SK-N-SH (cell line): ENCODE measurements around the gene SLC22A4. TPM values are rescaled to one million over a fixed set of nuclear protein-coding genes. Genes with fewer than 3 reads are reported as not detected.

ENCODE experiments used
- CTCF ChIA-PET: fragments of 300-600, 350-600 bp; formaldehyde crosslinking; extraction: SDS; loops from one replicate; lab custom pipeline; 2021; lab: Yijun Ruan, JAX
- POLR2A ChIA-PET: fragments of 350-600 bp; sonication (Branson Sonifier 250); formaldehyde crosslinking; extraction: SDS; loops from one replicate; lab custom pipeline; 2020; ENCODE audit warnings: antibody characterized with exemption, inconsistent platforms; lab: Yijun Ruan, JAX
- DNase-seq: peaks from one replicate; pipeline ENCODE4 v3.0.0; 2012
- H2AFZ ChIP-seq: fragments of 200-600 bp; sonication (generic); 2 replicates; pipeline ENCODE4 v1.8.1; 2016; ENCODE audit warnings: antibody characterized with exemption, mild to moderate bottlenecking, low read depth
- H3F3A ChIP-seq: fragments of 200-600 bp; sonication (generic); replicated peaks from 2 replicates; pipeline ENCODE3; 2016; ENCODE audit warnings: antibody characterized with exemption, mild to moderate bottlenecking; ENCODE audit not compliant: insufficient read depth
- H3K27ac ChIP-seq, 2 experiments: fragments of 200-500 bp in 1 of 2; fragments of 200-600 bp in 1 of 2; sonication (Bioruptor generic) in 1 of 2; sonication (generic), shearing (Covaris generic) in 1 of 2; 2 replicates each; pipeline versions ENCODE4 v1.5.1 to v1.6.1; 2014 to 2016; ENCODE audit warnings: low read depth in 2 of 2, inconsistent platforms in 1 of 2, low read length in 1 of 2, mild to moderate bottlenecking in 1 of 2, mixed read lengths in 1 of 2
- H3K27me3 ChIP-seq: fragments of 200-600 bp; sonication (generic), shearing (Covaris generic); 2 replicates; pipeline ENCODE4 v1.6.1; 2016; ENCODE audit warnings: mixed run types; ENCODE audit not compliant: insufficient read depth
- H3K36me3 ChIP-seq, 2 experiments: fragments of 200-500 bp in 1 of 2; fragments of 200-600 bp in 1 of 2; sonication (Bioruptor generic) in 1 of 2; sonication (generic) in 1 of 2; replicated peaks in 1 of 2; 2 replicates each; pipeline versions ENCODE3 to v1.5.1; 2014 to 2016; ENCODE audit warnings: low read length in 1 of 2, mild to moderate bottlenecking in 1 of 2; ENCODE audit not compliant: insufficient read depth in 2 of 2, control insufficient read depth in 1 of 2
- H3K4me1 ChIP-seq, 2 experiments: fragments of 200-500 bp in 1 of 2; fragments of 200-600 bp in 1 of 2; sonication (Bioruptor generic) in 1 of 2; sonication (generic), shearing (Covaris generic) in 1 of 2; 2 replicates each; pipeline versions ENCODE4 v1.5.1 to v1.6.1; 2014 to 2016; ENCODE audit warnings: low read depth in 1 of 2, low read length in 1 of 2, mixed run types in 1 of 2; ENCODE audit not compliant: insufficient read depth in 2 of 2, control insufficient read depth in 1 of 2
- H3K4me2 ChIP-seq: fragments of 200-600 bp; sonication (generic), shearing (Covaris generic); 2 replicates; pipeline ENCODE4 v1.6.1; 2017; ENCODE audit warnings: mixed run types
- H3K4me3 ChIP-seq, 2 experiments: fragments of 200-500 bp in 1 of 2; fragments of 200-600 bp in 1 of 2; sonication (Bioruptor generic) in 1 of 2; sonication (generic), shearing (Covaris generic) in 1 of 2; 2 replicates each; pipeline versions ENCODE4 v1.5.1 to v1.8.1; 2014 to 2016; ENCODE audit warnings: low read depth in 2 of 2, inconsistent platforms in 1 of 2, low read length in 1 of 2, mild to moderate bottlenecking in 1 of 2, mixed read lengths in 1 of 2, moderate library complexity in 1 of 2
- H3K79me2 ChIP-seq: fragments of 200-600 bp; sonication (generic); 2 replicates; pipeline ENCODE4 v1.8.1; 2017; ENCODE audit warnings: mild to moderate bottlenecking; ENCODE audit not compliant: insufficient read depth
- H3K9ac ChIP-seq: fragments of 200-600 bp; sonication (generic); 2 replicates; pipeline ENCODE4 v1.6.1; 2017; ENCODE audit warnings: mixed run types
- H3K9me2 ChIP-seq: fragments of 200-600 bp; sonication (generic); 2 replicates; pipeline ENCODE4 v1.6.1; 2017; ENCODE audit warnings: mixed run types
- H3K9me3 ChIP-seq: fragments of 200-600 bp; sonication (generic); 2 replicates; pipeline ENCODE4 v1.6.1; 2017; ENCODE audit warnings: mixed run types, mild to moderate bottlenecking, moderate library complexity
- H4K20me1 ChIP-seq: fragments of 200-600 bp; sonication (generic); 2 replicates; pipeline ENCODE4 v1.6.1; 2017; ENCODE audit warnings: mild to moderate bottlenecking, mixed run types; ENCODE audit not compliant: insufficient read depth
- CHD2 ChIP-seq: fragments of 150-350 bp; IDR thresholded peaks from 2 replicates; pipeline ENCODE4 v1.6.1; 2018; ENCODE audit warnings: low read length; ENCODE audit not compliant: partially characterized antibody
- FOXJ3 ChIP-seq: sonication (generic); formaldehyde crosslinking; IDR thresholded peaks from 2 replicates; pipeline ENCODE4 v1.5.1; 2020; ENCODE audit warnings: mild to moderate bottlenecking, missing genetic modification reagents
- FOXM1 ChIP-seq: IDR thresholded peaks from 2 replicates; pipeline ENCODE4 v1.4.0; 2012; ENCODE audit warnings: low read depth, mild to moderate bottlenecking
- GABPA ChIP-seq: IDR thresholded peaks from 2 replicates; pipeline ENCODE4 v1.4.0; 2012; ENCODE audit warnings: low read depth, mild to moderate bottlenecking
- JUND ChIP-seq: IDR thresholded peaks from 2 replicates; pipeline ENCODE4 v1.4.0; 2012
- MEF2A ChIP-seq: IDR thresholded peaks from 2 replicates; pipeline ENCODE4 v1.4.0; 2012; ENCODE audit warnings: low read depth, borderline replicate concordance
- MXI1 ChIP-seq: IDR thresholded peaks from 2 replicates; pipeline ENCODE4 v1.6.1; 2012; ENCODE audit warnings: mild to moderate bottlenecking, low read depth, low read length, improper control_type of control experiment
- NRF1 ChIP-seq: IDR thresholded peaks from 2 replicates; pipeline ENCODE4 v1.6.1; 2012; ENCODE audit warnings: low read depth, mild to moderate bottlenecking, low read length
- POLR2AphosphoS5 ChIP-seq: IDR thresholded peaks from 2 replicates; pipeline ENCODE4 v1.6.1; 2012; ENCODE audit warnings: low read depth, low read length
- RAD21 ChIP-seq: IDR thresholded peaks from 2 replicates; pipeline ENCODE4 v1.6.1; 2012; ENCODE audit warnings: mild to moderate bottlenecking, low read length
- RFX5 ChIP-seq: IDR thresholded peaks from 2 replicates; pipeline ENCODE4 v1.6.1; 2012; ENCODE audit warnings: mild to moderate bottlenecking, improper control_type of control experiment, low read length
- SIN3A ChIP-seq: IDR thresholded peaks from 2 replicates; pipeline ENCODE4 v1.6.1; 2012; ENCODE audit warnings: low read depth, mild to moderate bottlenecking, low read length, moderate library complexity, borderline replicate concordance
- TCF12 ChIP-seq: IDR thresholded peaks from 2 replicates; pipeline ENCODE4 v1.4.0; 2012
- TEAD4 ChIP-seq: IDR thresholded peaks from 2 replicates; pipeline ENCODE4 v1.4.0; 2012; ENCODE audit warnings: mild to moderate bottlenecking, borderline replicate concordance; ENCODE audit not compliant: insufficient read depth
- YY1 ChIP-seq: IDR thresholded peaks from 2 replicates; pipeline ENCODE4 v1.4.0; 2012; ENCODE audit warnings: low read depth, mild to moderate bottlenecking
- ZBTB33 ChIP-seq: IDR thresholded peaks from 2 replicates; pipeline ENCODE4 v1.4.0; 2012; ENCODE audit warnings: low read depth, borderline replicate concordance
- WGBS: methylation state at CpG from one replicate; pipeline ENCODE4 v1.1.6; 2017; ENCODE audit warnings: low lambda C conversion rate; 5-methylcytosine and 5-hydroxymethylcytosine counted together
- polyA plus RNA-seq, 3 experiments: library from polyadenylated mRNA; depleted of rRNA; stranded (reverse); fragments of >200 nt; gene quantifications; 2 replicates each; pipeline ENCODE4 v1.2.3, GENCODE V29; 2012
- TF ChIP-seq, protein P1 (sequence below): IDR thresholded peaks from 2 replicates; pipeline ENCODE4 v1.6.1; 2012; ENCODE audit warnings: mild to moderate bottlenecking, low read depth, low read length, moderate library complexity
- TF ChIP-seq, protein P2 (sequence below): IDR thresholded peaks from 2 replicates; pipeline ENCODE4 v1.4.0; 2012; ENCODE audit warnings: low read depth, borderline replicate concordance
- TF ChIP-seq, protein P3 (sequence below): fragments of 150-350 bp; IDR thresholded peaks from 2 replicates; pipeline ENCODE4 v1.6.1; 2016; ENCODE audit warnings: mild to moderate bottlenecking, low read depth, low read length
- TF ChIP-seq, protein P4 (sequence below): IDR thresholded peaks from 2 replicates; pipeline ENCODE4 v1.4.0; 2012; ENCODE audit warnings: low read depth

SLC22A4 gene
- polyA plus RNA-seq, 1 of the 3 experiments (the other 2 are of a cell fraction), result 3.3 TPM

DNA sequence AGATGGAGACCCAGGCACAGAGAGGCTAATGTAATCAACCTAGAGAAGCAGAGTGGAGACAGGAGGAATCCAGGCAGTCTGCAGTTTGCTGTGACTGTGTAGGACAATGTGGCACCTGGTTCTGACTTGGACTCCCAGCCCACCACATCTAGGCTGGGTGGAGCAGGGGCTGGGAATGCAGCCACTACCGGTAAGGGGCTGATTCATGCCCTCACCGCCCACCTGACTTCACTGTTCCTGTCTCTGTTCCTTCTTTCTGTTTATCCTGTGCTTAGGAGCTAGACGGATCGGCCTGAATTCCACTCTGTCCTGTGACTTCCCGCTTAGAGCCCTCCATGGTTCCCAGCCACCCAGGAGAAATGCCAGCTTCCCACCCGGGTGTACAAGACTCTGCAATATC lies 34.1 kb upstream of the SLC22A4 start:
- peaks cover 30% of the 10 kb centered on the region for H3K79me2 ChIP-seq
- H3F3A ChIP-seq, result peaks cover 13% of the 10 kb centered on the region
- H2AFZ ChIP-seq, result no peak overlapping the region
- H3K4me1 ChIP-seq, result peaks cover 39 to 70% of the 10 kb centered on the region in 2 experiments
- H3K27ac ChIP-seq, result peak overlapping the region; percentile 91 to 98
- TF ChIP-seq YY1 (no peak), SIN3A (no peak), JUND (no peak), CHD2 (no peak), ZBTB33 (no peak), NRF1 (no peak), GABPA (no peak), TCF12 (no peak), RFX5 (no peak), MEF2A (no peak), FOXM1 (no peak), MXI1 (no peak), RAD21 (no peak), FOXJ3 (CRISPR knock-in tag) (no peak), TEAD4 (no peak), POLR2AphosphoS5 (no peak)
- TF ChIP-seq, protein P1, sequence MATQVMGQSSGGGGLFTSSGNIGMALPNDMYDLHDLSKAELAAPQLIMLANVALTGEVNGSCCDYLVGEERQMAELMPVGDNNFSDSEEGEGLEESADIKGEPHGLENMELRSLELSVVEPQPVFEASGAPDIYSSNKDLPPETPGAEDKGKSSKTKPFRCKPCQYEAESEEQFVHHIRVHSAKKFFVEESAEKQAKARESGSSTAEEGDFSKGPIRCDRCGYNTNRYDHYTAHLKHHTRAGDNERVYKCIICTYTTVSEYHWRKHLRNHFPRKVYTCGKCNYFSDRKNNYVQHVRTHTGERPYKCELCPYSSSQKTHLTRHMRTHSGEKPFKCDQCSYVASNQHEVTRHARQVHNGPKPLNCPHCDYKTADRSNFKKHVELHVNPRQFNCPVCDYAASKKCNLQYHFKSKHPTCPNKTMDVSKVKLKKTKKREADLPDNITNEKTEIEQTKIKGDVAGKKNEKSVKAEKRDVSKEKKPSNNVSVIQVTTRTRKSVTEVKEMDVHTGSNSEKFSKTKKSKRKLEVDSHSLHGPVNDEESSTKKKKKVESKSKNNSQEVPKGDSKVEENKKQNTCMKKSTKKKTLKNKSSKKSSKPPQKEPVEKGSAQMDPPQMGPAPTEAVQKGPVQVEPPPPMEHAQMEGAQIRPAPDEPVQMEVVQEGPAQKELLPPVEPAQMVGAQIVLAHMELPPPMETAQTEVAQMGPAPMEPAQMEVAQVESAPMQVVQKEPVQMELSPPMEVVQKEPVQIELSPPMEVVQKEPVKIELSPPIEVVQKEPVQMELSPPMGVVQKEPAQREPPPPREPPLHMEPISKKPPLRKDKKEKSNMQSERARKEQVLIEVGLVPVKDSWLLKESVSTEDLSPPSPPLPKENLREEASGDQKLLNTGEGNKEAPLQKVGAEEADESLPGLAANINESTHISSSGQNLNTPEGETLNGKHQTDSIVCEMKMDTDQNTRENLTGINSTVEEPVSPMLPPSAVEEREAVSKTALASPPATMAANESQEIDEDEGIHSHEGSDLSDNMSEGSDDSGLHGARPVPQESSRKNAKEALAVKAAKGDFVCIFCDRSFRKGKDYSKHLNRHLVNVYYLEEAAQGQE, result no peak
- TF ChIP-seq, protein P2, sequence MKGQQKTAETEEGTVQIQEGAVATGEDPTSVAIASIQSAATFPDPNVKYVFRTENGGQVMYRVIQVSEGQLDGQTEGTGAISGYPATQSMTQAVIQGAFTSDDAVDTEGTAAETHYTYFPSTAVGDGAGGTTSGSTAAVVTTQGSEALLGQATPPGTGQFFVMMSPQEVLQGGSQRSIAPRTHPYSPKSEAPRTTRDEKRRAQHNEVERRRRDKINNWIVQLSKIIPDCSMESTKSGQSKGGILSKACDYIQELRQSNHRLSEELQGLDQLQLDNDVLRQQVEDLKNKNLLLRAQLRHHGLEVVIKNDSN, result no peak
- TF ChIP-seq, protein P3, sequence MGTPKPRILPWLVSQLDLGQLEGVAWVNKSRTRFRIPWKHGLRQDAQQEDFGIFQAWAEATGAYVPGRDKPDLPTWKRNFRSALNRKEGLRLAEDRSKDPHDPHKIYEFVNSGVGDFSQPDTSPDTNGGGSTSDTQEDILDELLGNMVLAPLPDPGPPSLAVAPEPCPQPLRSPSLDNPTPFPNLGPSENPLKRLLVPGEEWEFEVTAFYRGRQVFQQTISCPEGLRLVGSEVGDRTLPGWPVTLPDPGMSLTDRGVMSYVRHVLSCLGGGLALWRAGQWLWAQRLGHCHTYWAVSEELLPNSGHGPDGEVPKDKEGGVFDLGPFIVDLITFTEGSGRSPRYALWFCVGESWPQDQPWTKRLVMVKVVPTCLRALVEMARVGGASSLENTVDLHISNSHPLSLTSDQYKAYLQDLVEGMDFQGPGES, result no peak
- TF ChIP-seq, protein P4, sequence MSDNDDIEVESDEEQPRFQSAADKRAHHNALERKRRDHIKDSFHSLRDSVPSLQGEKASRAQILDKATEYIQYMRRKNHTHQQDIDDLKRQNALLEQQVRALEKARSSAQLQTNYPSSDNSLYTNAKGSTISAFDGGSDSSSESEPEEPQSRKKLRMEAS, result no peak
- no peaks in the 10 kb centered on the region for H3K9me3 ChIP-seq
- H4K20me1 ChIP-seq, result no peaks in the 10 kb centered on the region
- H3K36me3 ChIP-seq, result peaks cover 0 to 10% of the 10 kb centered on the region in 2 experiments
- POLR2A ChIA-PET, result interaction anchor here (0.9 to 2.8 kb wide), 5 partner anchors 9 to 109 kb away, joined by 3 to 19 read pairs (median 4); partner anchors contain the start of genes SLC22A4 and SLC22A5
- peak overlapping the region; percentile 79 to 82; a peak in 2 of 4 replicates for H3K4me3 ChIP-seq
- H3K9me2 ChIP-seq, result no peaks in the 10 kb centered on the region
- 62% methylated on average over 6 of the region's 6 CpGs for whole genome bisulfite sequencing
- peak overlapping the region; percentile 98 for H3K4me2 ChIP-seq
- CTCF ChIA-PET, result interaction anchor here (0.9 to 1.4 kb wide), 6 partner anchors 12 to 126 kb away, joined by 3 to 10 read pairs (median 3); no protein-coding TSS in a partner anchor
- peak overlapping the region; percentile 92; the same call in 1 of the 2 replicates for H3K9ac ChIP-seq
- DNase-seq, result peak; percentile 33
- H3K27me3 ChIP-seq, result no peaks in the 10 kb centered on the region
